ENCODE measurements around the gene SIRPD.
"Not testable (repeated sequence)": the region's sequence is repeated elsewhere in the genome, so short reads cannot be mapped to it uniquely, and the experiment has no call there.

Gene SIRPD

GRCh38 chr20:1577906-1578305 is 20.4 kb upstream of the SIRPD start:
- no peak for DNase-seq (ENCODE audit: low read depth)
- no peak for TF ChIP-seq CTCF (IDR thresholded peaks at IDR 0.05; ENCODE audit: low read depth, low read length, missing control alignments)
- H3K4me3 ChIP-seq (ENCODE audit: low read depth, low read length), result no peak overlapping the region

DNA sequence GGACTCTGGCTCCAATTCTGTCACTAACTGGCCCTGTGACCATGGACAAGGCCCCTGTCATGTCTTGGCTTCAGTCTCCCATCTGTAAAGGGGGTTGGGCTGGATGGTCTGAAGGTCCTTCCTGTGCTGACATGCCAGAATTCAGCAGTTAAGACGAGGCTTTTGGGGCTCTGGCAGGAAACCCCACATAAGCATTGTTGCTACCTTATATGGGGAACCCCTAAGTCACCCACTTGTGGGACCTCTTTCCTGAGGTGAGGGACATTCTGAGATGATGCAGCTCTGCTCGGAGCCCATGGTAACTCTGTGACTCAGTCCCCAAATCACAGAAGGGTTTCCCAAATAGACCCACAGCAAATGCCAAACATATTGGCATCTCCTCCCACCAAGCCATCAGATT is 19.8 kb upstream of the SIRPD start:
- not testable (repeated sequence) for H3K4me3 ChIP-seq (ENCODE audit: low read depth, low read length); DNase-seq (ENCODE audit: low read depth)

- TF ChIP-seq CTCF (IDR thresholded peaks at IDR 0.05; ENCODE audit: low read depth, low read length, missing control alignments), result no peak
- no peak overlapping the region for H3K4me3 ChIP-seq (ENCODE audit: low read depth, low read length)
- no peak for DNase-seq (ENCODE audit: low read depth)
These were observed 19.1 kb upstream of the SIRPD start for GRCh38 chr20:1576641-1577040.

DNA sequence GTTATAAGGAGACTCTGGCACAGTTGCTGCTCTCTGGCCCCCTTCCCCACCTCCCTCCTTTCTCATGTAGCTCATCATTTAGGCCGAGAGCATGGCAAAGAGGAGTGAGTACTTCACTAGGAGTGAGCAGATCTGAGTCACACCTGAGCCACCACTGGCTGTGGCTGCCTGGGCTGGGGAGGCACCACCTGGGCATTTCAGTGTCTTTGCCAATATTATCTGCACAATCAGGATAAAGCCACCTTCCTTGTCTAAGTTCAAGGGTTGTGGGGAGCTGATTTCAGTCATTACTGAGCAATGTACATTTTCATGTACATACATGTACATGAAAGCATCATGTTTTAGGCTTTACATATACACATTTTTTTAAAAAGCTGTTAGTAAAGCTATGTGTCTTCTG is 18.5 kb upstream of the SIRPD start:
- DNase-seq (ENCODE audit: low read depth), result not testable (repeated sequence)

DNA sequence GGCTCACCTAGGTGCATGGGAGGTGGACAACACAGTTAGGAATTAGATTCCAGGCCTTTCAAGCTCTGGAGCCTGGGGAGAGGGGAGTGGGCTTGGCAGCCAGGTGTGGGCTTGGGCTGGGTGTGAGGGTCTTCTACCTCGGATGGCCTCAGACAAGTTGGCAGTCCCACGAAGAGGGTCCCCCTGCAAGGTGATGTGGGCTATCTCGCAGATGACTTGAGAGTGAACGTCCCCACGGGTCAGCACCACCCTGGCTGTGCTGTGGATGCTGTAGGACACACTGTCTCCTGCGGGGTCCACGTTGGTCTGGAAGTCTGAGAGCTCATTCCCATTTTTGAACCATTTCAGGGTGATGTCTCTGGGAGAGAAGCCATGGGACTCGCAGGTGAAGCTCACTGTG is 14.1 kb upstream of the SIRPD start:
- H3K4me3 ChIP-seq (ENCODE audit: low read depth, low read length); DNase-seq (ENCODE audit: low read depth): not testable (repeated sequence)

More for the DNA sequence above, 18.5 kb upstream of the SIRPD start:
- not testable (repeated sequence) for H3K4me3 ChIP-seq (ENCODE audit: low read depth, low read length)

- DNase-seq (ENCODE audit: low read depth), result no peak
- H3K4me3 ChIP-seq (ENCODE audit: low read depth, low read length), result no peak overlapping the region
- no peak for TF ChIP-seq CTCF (IDR thresholded peaks at IDR 0.05; ENCODE audit: low read depth, low read length, missing control alignments)
These were observed 11.9 kb upstream of the SIRPD start for GRCh38 chr20:1569415-1569881.

DNA sequence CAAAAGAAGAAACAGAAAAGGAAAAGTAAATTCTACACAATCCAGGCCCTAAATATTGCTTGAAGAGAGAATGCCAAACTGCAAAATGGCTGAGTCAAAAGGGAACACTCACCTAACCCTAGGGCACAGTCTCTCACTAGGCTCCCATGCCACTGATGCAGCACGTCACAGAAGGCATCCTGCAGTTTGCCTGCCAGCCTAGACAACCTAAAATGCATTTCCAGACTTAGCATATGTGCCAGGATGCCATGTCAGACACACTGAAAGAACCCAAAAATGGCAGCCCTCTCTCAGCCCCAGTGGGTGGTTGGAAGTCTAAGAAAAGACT is 10.6 kb upstream of the SIRPD start:
- no peak for DNase-seq (ENCODE audit: low read depth)
- H3K4me3 ChIP-seq (ENCODE audit: low read depth, low read length), result no peak overlapping the region
- no peak for TF ChIP-seq CTCF (IDR thresholded peaks at IDR 0.05; ENCODE audit: low read depth, low read length, missing control alignments)

DNA sequence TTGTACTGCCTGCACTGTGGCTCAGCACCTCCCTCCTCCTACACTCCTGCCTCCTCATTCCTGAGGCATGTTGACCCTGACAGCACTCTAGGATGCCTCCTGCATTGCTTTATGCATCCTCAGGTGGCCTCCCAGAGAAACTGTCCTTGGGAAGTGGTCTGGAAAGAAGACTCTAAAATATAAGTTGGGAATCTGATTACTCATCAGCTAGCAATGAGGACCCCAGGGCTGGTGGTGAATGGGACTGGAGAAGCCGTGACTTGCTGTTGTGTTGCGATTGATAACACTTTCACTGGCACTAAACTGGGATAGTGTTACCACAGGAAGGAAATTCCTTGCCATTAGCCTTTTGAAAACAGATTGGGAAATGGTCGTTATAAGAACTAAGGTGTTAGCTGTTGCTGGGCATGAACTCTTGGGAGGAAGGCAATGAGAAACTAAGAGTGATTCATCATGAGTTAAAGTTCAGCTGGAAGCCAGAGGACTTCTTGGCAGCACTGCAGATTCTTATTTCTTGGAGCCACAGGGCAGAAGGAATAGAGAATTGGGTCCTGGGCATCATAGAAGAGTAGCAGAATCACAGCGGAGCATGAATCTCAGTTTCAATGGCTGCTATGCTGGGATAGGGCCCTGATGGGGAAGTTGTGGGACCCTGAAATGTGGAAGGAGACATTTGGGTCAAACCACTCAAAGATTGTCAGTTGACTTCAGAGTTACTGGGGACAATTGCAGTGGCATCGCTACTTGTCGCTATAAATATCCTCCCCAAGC is 10.1 kb upstream of the SIRPD start:
- no peak for DNase-seq (ENCODE audit: low read depth)
- no peak for TF ChIP-seq CTCF (IDR thresholded peaks at IDR 0.05; ENCODE audit: low read depth, low read length, missing control alignments)
- H3K4me3 ChIP-seq (ENCODE audit: low read depth, low read length), result no peak overlapping the region
